HCT116 (cell line): ENCODE measurements around the gene MCEE. TPM values are rescaled to one million over a fixed set of nuclear protein-coding genes. Genes with fewer than 3 reads are reported as not detected.
"Not testable (repeated sequence)": the region's sequence is repeated elsewhere in the genome, so short reads cannot be mapped to it uniquely, and the experiment has no call there.

ENCODE experiments used
- ATAC-seq: fragments of 200-7000 bp; cut with Tn5 transposase; 2 replicates; pipeline ENCODE4 v1.9.1; 2020; ENCODE audit warnings: mild to moderate bottlenecking, moderate library complexity
- BruUV-seq: library from RNA; stranded (reverse); fragments of 400-500 nt; replicated peaks from 2 replicates; lab custom pipeline; 2021; lab: Mats Ljungman, UMichigan
- CTCF ChIA-PET: fragments of 300-600 bp; sonication (Branson Sonifier 250); formaldehyde crosslinking; loops from one replicate; lab custom pipeline; 2021; ENCODE audit warnings: antibody characterized with exemption; lab: Charles Lee
- POLR2A ChIA-PET: fragments of 300-600, 350-600 bp; sonication (Branson Sonifier 250); formaldehyde crosslinking; loops from one replicate; lab custom pipeline; 2021; ENCODE audit warnings: antibody characterized with exemption; lab: Charles Lee
- RAD21 ChIA-PET, 2 experiments: fragments of 300-600 bp; sonication (Branson Sonifier 250); formaldehyde crosslinking; loops; one replicate each; lab custom pipeline; 2023; ENCODE audit warnings: low total read pairs in 2 of 2; ENCODE audit not compliant: uncharacterized antibody in 2 of 2, unreplicated experiment in 2 of 2, low non-redundant PET in 1 of 2; lab: Charles Lee
- DNase-seq: peaks from one replicate; pipeline ENCODE4 v3.0.0-alpha.2; 2010; ENCODE audit warnings: low read depth, low spot score
- H2AFZ ChIP-seq: fragments of 200-600 bp; shearing (Covaris generic), sonication (generic); 2 replicates; pipeline ENCODE4 v1.6.1; 2017; ENCODE audit warnings: low read depth, mixed run types, mixed read lengths, antibody characterized with exemption, low read length; ENCODE audit not compliant: poor library complexity, severe bottlenecking
- H3K27ac ChIP-seq: 2 replicates; pipeline ENCODE4 v1.5.1; 2012; ENCODE audit warnings: low read depth, low read length
- H3K27me3 ChIP-seq: fragments of 200-600 bp; sonication (generic); 2 replicates; pipeline ENCODE4 v1.6.1; 2016; ENCODE audit warnings: mixed run types, low read length, mixed read lengths; ENCODE audit not compliant: insufficient read depth
- H3K36me3 ChIP-seq, 2 experiments: fragments of 200-500 bp in 1 of 2; fragments of 200-600 bp in 1 of 2; sonication (Bioruptor generic) in 1 of 2; sonication (generic) in 1 of 2; 2 replicates each; pipeline versions ENCODE4 v1.5.1 to v1.6.1; 2014 to 2016; ENCODE audit warnings: low read length in 2 of 2, inconsistent platforms in 1 of 2, mixed read lengths in 1 of 2, mixed run types in 1 of 2; ENCODE audit not compliant: insufficient read depth in 2 of 2, control insufficient read depth in 1 of 2
- H3K4me1 ChIP-seq, 2 experiments: fragments of 200-600 bp in 1 of 2; sonication (generic) in 1 of 2; 2 replicates each; pipeline versions ENCODE4 v1.5.1 to v1.6.1; 2012 to 2017; ENCODE audit warnings: low read length in 2 of 2, inconsistent platforms in 1 of 2, mild to moderate bottlenecking in 1 of 2, mixed read lengths in 1 of 2, mixed run types in 1 of 2, moderate library complexity in 1 of 2; ENCODE audit not compliant: insufficient read depth in 2 of 2, control insufficient read depth in 1 of 2
- H3K4me2 ChIP-seq: fragments of 200-600 bp; sonication (generic); 2 replicates; pipeline ENCODE4 v1.6.1; 2017; ENCODE audit warnings: mixed run types, low read length, mixed read lengths
- H3K4me3 ChIP-seq, 2 experiments: fragments of 200-600 bp in 1 of 2; sonication (generic) in 1 of 2; replicated peaks in 1 of 2; 2 replicates each; pipeline ENCODE4 v1.5.1; 2011 to 2016; ENCODE audit warnings: low read length in 2 of 2, control low read depth in 1 of 2, low read depth in 1 of 2, mild to moderate bottlenecking in 1 of 2, mixed read lengths in 1 of 2, mixed run types in 1 of 2
- H3K79me2 ChIP-seq: fragments of 200-600 bp; sonication (generic); 2 replicates; pipeline ENCODE4 v1.6.1; 2017; ENCODE audit warnings: mild to moderate bottlenecking, mixed run types, low read length, moderate library complexity, mixed read lengths; ENCODE audit not compliant: insufficient read depth
- H3K9ac ChIP-seq: fragments of 200-600 bp; sonication (generic); 2 replicates; pipeline ENCODE4 v1.6.1; 2016; ENCODE audit warnings: low read length, mixed read lengths
- H3K9me2 ChIP-seq: fragments of 200-600 bp; sonication (generic), shearing (Covaris generic); 2 replicates; pipeline ENCODE4 v1.6.1; 2017; ENCODE audit warnings: mixed run types, mild to moderate bottlenecking, moderate library complexity; ENCODE audit not compliant: insufficient read depth
- H3K9me3 ChIP-seq, 2 experiments: fragments of 200-500 bp in 1 of 2; fragments of 200-600 bp in 1 of 2; sonication (Bioruptor generic) in 1 of 2; sonication (generic) in 1 of 2; 2 replicates each; pipeline ENCODE4 v1.6.1; 2014 to 2017; ENCODE audit warnings: low read length in 2 of 2, mixed read lengths in 2 of 2, inconsistent platforms in 1 of 2, low read depth in 1 of 2, mild to moderate bottlenecking in 1 of 2, mixed run types in 1 of 2, moderate library complexity in 1 of 2; ENCODE audit not compliant: control insufficient read depth in 1 of 2, insufficient read depth in 1 of 2
- H4K20me1 ChIP-seq: fragments of 200-600 bp; sonication (generic), shearing (Covaris generic); 2 replicates; pipeline ENCODE4 v1.6.1; 2017; ENCODE audit warnings: mixed run types, mild to moderate bottlenecking, moderate library complexity; ENCODE audit not compliant: insufficient read depth
- REST ChIP-seq: IDR thresholded peaks from 2 replicates; pipeline ENCODE4 v1.6.1; 2012; ENCODE audit warnings: low read depth
- SIN3A ChIP-seq: IDR thresholded peaks from 2 replicates; pipeline ENCODE4 v1.6.1; 2012; ENCODE audit warnings: low read depth
- YY1 ChIP-seq: IDR thresholded peaks from 2 replicates; pipeline ENCODE4 v1.6.1; 2011; ENCODE audit warnings: low read length, low read depth, moderate library complexity, mild to moderate bottlenecking; ENCODE audit not compliant: insufficient replicate concordance; ENCODE audit errors: extremely low read depth
- ZFX ChIP-seq: fragments of 450-650 bp; IDR thresholded peaks from 2 replicates; pipeline ENCODE4 v1.6.1; 2017
- intact Hi-C: fragments of 100-400 bp; cut with micrococcal nuclease; formaldehyde crosslinking; loops from 2 replicates; pipeline ENCODE4 v1.10.0; 2022
- total RNA-seq: library from RNA; stranded (reverse); gene quantifications from one replicate; pipeline ENCODE4 v1.2.1, GENCODE V29; 2021; ENCODE audit not compliant: unreplicated experiment
- TF ChIP-seq, protein P1 (sequence below), 3 experiments: fragments of 200-600 bp in 1 of 3; sonication (generic) in 1 of 3; IDR thresholded peaks in 2 of 3; conservative IDR thresholded peaks in 1 of 3; 2 replicates each; pipeline ENCODE4 v1.5.1; 2012 to 2017; ENCODE audit warnings: low read depth in 2 of 3, low read length in 2 of 3, antibody characterized with exemption in 1 of 3, borderline replicate concordance in 1 of 3, control low read depth in 1 of 3, mild to moderate bottlenecking in 1 of 3, mixed read lengths in 1 of 3, mixed run types in 1 of 3, moderate library complexity in 1 of 3; ENCODE audit not compliant: insufficient read depth in 1 of 3

The MCEE gene
- total RNA-seq, 1 experiment from 2014 or later, result 9.0 TPM

- TF ChIP-seq REST, result no peak
- TF ChIP-seq SIN3A, result no peak
- TF ChIP-seq, protein P1, sequence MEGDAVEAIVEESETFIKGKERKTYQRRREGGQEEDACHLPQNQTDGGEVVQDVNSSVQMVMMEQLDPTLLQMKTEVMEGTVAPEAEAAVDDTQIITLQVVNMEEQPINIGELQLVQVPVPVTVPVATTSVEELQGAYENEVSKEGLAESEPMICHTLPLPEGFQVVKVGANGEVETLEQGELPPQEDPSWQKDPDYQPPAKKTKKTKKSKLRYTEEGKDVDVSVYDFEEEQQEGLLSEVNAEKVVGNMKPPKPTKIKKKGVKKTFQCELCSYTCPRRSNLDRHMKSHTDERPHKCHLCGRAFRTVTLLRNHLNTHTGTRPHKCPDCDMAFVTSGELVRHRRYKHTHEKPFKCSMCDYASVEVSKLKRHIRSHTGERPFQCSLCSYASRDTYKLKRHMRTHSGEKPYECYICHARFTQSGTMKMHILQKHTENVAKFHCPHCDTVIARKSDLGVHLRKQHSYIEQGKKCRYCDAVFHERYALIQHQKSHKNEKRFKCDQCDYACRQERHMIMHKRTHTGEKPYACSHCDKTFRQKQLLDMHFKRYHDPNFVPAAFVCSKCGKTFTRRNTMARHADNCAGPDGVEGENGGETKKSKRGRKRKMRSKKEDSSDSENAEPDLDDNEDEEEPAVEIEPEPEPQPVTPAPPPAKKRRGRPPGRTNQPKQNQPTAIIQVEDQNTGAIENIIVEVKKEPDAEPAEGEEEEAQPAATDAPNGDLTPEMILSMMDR (IDR thresholded peaks at IDR 0.05 in 2 of 3, conservative IDR thresholded peaks at IDR 0.05 in 1 of 3; ENCODE audit: borderline replicate concordance in 1 of 3, insufficient read depth in 1 of 3, low read depth in 2 of 3, low read length in 2 of 3), result no peak
- TF ChIP-seq YY1, result no peak
- no peak for TF ChIP-seq ZFX
Measured at GRCh38 chr2:71133603-71134002, 3.6 kb upstream of the MCEE start (continued).

GRCh38 chr2:71131387-71132166 is 1.5 kb upstream of the MCEE start:
- ATAC-seq, H3K9me2 ChIP-seq, DNase-seq, H2AFZ ChIP-seq, H4K20me1 ChIP-seq, RAD21 ChIA-PET, POLR2A ChIA-PET, H3K9me3 ChIP-seq, H3K27me3 ChIP-seq, H3K27ac ChIP-seq, CTCF ChIA-PET: not testable (repeated sequence)
- TSS peak; percentile 50 for BruUV-seq
- peaks cover 0 to 21% of the 10 kb centered on the region in 2 experiments; a peak in 2 of 4 replicates for H3K4me1 ChIP-seq
- H3K36me3 ChIP-seq, result peaks cover 22 to 30% of the 10 kb centered on the region in 2 experiments
- H3K9ac ChIP-seq, result peak overlapping the region; percentile 81
- H3K79me2 ChIP-seq, result peaks cover 55% of the 10 kb centered on the region
- intact Hi-C loops, result loop anchor here (10.0 kb wide), 1 partner anchor 223 kb away; no protein-coding TSS in a partner anchor
- H3K4me2 ChIP-seq, result peak overlapping the region; percentile 75
- peak overlapping the region; percentile 83 to 97 for H3K4me3 ChIP-seq
